GM12878 (cell line): ENCODE results near the gene CDC42BPB. TPM values are rescaled to one million over a fixed set of nuclear protein-coding genes. Genes with fewer than 3 reads are reported as not detected.

Source experiments
- ATAC-seq: fragments of 200-7000 bp; cut with Tn5 transposase; 3 replicates; pipeline ENCODE4 v1.9.1; 2020; ENCODE audit warnings: mild to moderate bottlenecking, moderate library complexity
- BruUV-seq: library from RNA; stranded (reverse); fragments of 400-500 nt; replicated peaks from 2 replicates; lab custom pipeline; 2021; lab: Mats Ljungman, UMichigan
- CTCF ChIA-PET: fragments of 300-600 bp; sonication (Branson Sonifier 250); formaldehyde crosslinking; extraction: SDS; loops from one replicate; lab custom pipeline; 2021; ENCODE audit warnings: inconsistent platforms; lab: Yijun Ruan, JAX
- POLR2A ChIA-PET: fragments of 350-600 bp; formaldehyde crosslinking; extraction: SDS; loops from one replicate; lab custom pipeline; 2021; ENCODE audit warnings: inconsistent platforms; lab: Charles Lee
- RAD21 ChIA-PET: fragments of 300-600 bp; sonication (Branson Sonifier 250); formaldehyde crosslinking; loops from one replicate; lab custom pipeline; 2023; ENCODE audit warnings: antibody characterized with exemption; ENCODE audit not compliant: unreplicated experiment; lab: Charles Lee
- SMC1A ChIA-PET: fragments of 300-600 bp; sonication (Branson Sonifier 250); formaldehyde crosslinking; loops from one replicate; lab custom pipeline; 2023; ENCODE audit not compliant: unreplicated experiment, uncharacterized antibody; lab: Charles Lee
- DNase-seq: peaks from one replicate; pipeline ENCODE4 v3.0.0-alpha.2; 2011; ENCODE audit warnings: low read depth, low spot score
- FAIRE-seq: peaks from 3 replicates; lab custom pipeline; 2011; peaks lifted over from hg19 to GRCh38; lab: Jason Lieb, UNC
- H2AFZ ChIP-seq: 2 replicates; pipeline ENCODE4 v1.6.0; 2011; ENCODE audit warnings: low read depth, low read length, control low read depth; ENCODE audit not compliant: control insufficient read depth
- H3K27ac ChIP-seq: 2 replicates; pipeline ENCODE4 v1.5.1; 2011; ENCODE audit warnings: control low read depth; ENCODE audit not compliant: control insufficient read depth, insufficient read depth
- H3K27me3 ChIP-seq, 2 experiments: replicated peaks in 1 of 2; 2 replicates each; pipeline versions ENCODE4 v1.6.0 to v1.6.1; 2011; ENCODE audit warnings: low read length in 1 of 2; ENCODE audit not compliant: control insufficient read depth in 2 of 2, insufficient read depth in 2 of 2
- H3K36me3 ChIP-seq, 2 experiments: 2 replicates each; pipeline ENCODE4 v1.5.1; 2011; ENCODE audit warnings: low read length in 1 of 2; ENCODE audit not compliant: control insufficient read depth in 2 of 2, insufficient read depth in 2 of 2
- H3K4me1 ChIP-seq: 2 replicates; pipeline ENCODE4 v1.6.1; 2011; ENCODE audit warnings: mild to moderate bottlenecking, low read length, moderate library complexity, mixed read lengths; ENCODE audit not compliant: control insufficient read depth, insufficient read depth
- H3K4me2 ChIP-seq: 2 replicates; pipeline ENCODE4 v1.6.0; 2011; ENCODE audit warnings: control low read depth; ENCODE audit not compliant: control insufficient read depth, insufficient read depth
- H3K4me3 ChIP-seq: fragments of 200-600 bp; sonication (generic); 2 replicates; pipeline ENCODE4 v1.5.1; 2016
- H3K79me2 ChIP-seq: 2 replicates; pipeline ENCODE4 v1.6.0; 2011; ENCODE audit warnings: low read length; ENCODE audit not compliant: control insufficient read depth, insufficient read depth
- H3K9ac ChIP-seq: 2 replicates; pipeline ENCODE4 v1.8.0; 2011; ENCODE audit warnings: low read length, control low read depth, mixed read lengths; ENCODE audit not compliant: control insufficient read depth, insufficient read depth
- H3K9me3 ChIP-seq: replicated peaks from 3 replicates; pipeline ENCODE4 v1.5.1; 2011; ENCODE audit warnings: mild to moderate bottlenecking, low read length; ENCODE audit not compliant: control insufficient read depth, insufficient read depth
- H4K20me1 ChIP-seq: 2 replicates; pipeline ENCODE4 v1.6.0; 2011; ENCODE audit not compliant: control insufficient read depth, insufficient read depth
- ASH2L ChIP-seq: fragments of 300-600, 200-600 bp; sonication (generic); IDR thresholded peaks from 2 replicates; pipeline ENCODE4 v1.6.1; 2017; ENCODE audit warnings: low read depth, mild to moderate bottlenecking, borderline replicate concordance
- BHLHE40 ChIP-seq, 2 experiments: fragments of 450-650 bp in 1 of 2; IDR thresholded peaks; 2 replicates each; pipeline ENCODE4 v1.6.1; 2011 to 2017; ENCODE audit warnings: low read depth in 2 of 2, borderline replicate concordance in 1 of 2, improper control_type of control experiment in 1 of 2, low read length in 1 of 2, mild to moderate bottlenecking in 1 of 2
- DPF2 ChIP-seq: fragments of 450-650 bp; IDR thresholded peaks from 2 replicates; pipeline ENCODE4 v1.6.1; 2017; ENCODE audit warnings: mild to moderate bottlenecking
- EGR1 ChIP-seq, 2 experiments: IDR thresholded peaks; 1 replicate in 1 of 2; 2 replicates in 1 of 2; pipeline ENCODE4 v1.6.1; 2011 to 2012; ENCODE audit warnings: low read depth in 2 of 2, low read length in 2 of 2, borderline replicate concordance in 1 of 2, mild to moderate bottlenecking in 1 of 2, moderate library complexity in 1 of 2
- IKZF1 ChIP-seq: fragments of 450-650 bp; conservative IDR thresholded peaks from 2 replicates; pipeline ENCODE4 v1.6.1; 2017; ENCODE audit warnings: antibody characterized with exemption, mild to moderate bottlenecking
- RELA ChIP-seq: fragments of 450-650 bp; IDR thresholded peaks from 2 replicates; pipeline ENCODE4 v1.8.0; 2014; ENCODE audit warnings: borderline replicate concordance; ENCODE audit not compliant: partially characterized antibody
- RUNX3 ChIP-seq: IDR thresholded peaks from 2 replicates; pipeline ENCODE4 v1.6.1; 2012; ENCODE audit warnings: low read length, inconsistent platforms
- SPI1 ChIP-seq: IDR thresholded peaks from 2 replicates; pipeline ENCODE4 v1.6.1; 2011; ENCODE audit warnings: low read depth, mild to moderate bottlenecking, low read length, moderate library complexity, borderline replicate concordance; ENCODE audit not compliant: insufficient read depth
- TCF12 ChIP-seq: IDR thresholded peaks from 2 replicates; pipeline ENCODE4 v1.6.1; 2011; ENCODE audit warnings: low read depth, mild to moderate bottlenecking, low read length
- WGBS: methylation state at CpG from one replicate; pipeline ENCODE4 v1.1.6; 2016; ENCODE audit warnings: low lambda C conversion rate; ENCODE audit not compliant: insufficient replicate concordance, insufficient coverage; ENCODE audit errors: missing lambda C conversion rate; 5-methylcytosine and 5-hydroxymethylcytosine counted together
- in situ Hi-C: fragments of 300-500 bp; cut with MboI; formaldehyde crosslinking; loops from 9 replicates; pipeline ENCODE4 v1.14.3; 2018; ENCODE audit warnings: mixed read lengths
- intact Hi-C: fragments of 100-400 bp; cut with micrococcal nuclease; formaldehyde crosslinking; loops from one replicate; pipeline ENCODE4 v1.14.2; 2022; ENCODE audit not compliant: unreplicated experiment
- polyA plus RNA-seq, 11 experiments: library from polyadenylated mRNA; depleted of rRNA in 4 of 11; unstranded in 6 of 11; stranded (reverse) in 5 of 11; fragments of >200 nt; fragmentation: Nextera tagmentation in 4 of 11; fragmentation: Illumina TruSeq in 1 of 11; extraction: Ambion mirVana in 4 of 11; extraction: Trizol in 1 of 11; gene quantifications; 1 replicate in 1 of 11; 2 replicates in 10 of 11; pipeline versions ENCODE4 v1.2.1 to v1.2.3, GENCODE V29; 2011 to 2016; ENCODE audit warnings: inconsistent platforms in 2 of 11, missing spikeins in 2 of 11, low read depth in 1 of 11
- total RNA-seq, 4 experiments: library from RNA; depleted of rRNA in 3 of 4; stranded (reverse); fragments of >200 nt in 3 of 4; fragmentation: Illumina TruSeq in 1 of 4; extraction: Trizol in 1 of 4; gene quantifications; 2 replicates each; pipeline versions ENCODE4 v1.2.1 to v1.2.3, GENCODE V29; 2013 to 2021
- TF ChIP-seq, protein P1 (sequence below): fragments of 450-650 bp; IDR thresholded peaks from 2 replicates; pipeline ENCODE4 v1.6.1; 2014; ENCODE audit warnings: mild to moderate bottlenecking

CDC42BPB gene
- total and polyA plus RNA-seq, 10 of the 15 experiments (the other 5 are each of a cell fraction or from before 2014, with no cell fraction given) = 0.42 to 22.1 (median 13.3) TPM

DNA sequence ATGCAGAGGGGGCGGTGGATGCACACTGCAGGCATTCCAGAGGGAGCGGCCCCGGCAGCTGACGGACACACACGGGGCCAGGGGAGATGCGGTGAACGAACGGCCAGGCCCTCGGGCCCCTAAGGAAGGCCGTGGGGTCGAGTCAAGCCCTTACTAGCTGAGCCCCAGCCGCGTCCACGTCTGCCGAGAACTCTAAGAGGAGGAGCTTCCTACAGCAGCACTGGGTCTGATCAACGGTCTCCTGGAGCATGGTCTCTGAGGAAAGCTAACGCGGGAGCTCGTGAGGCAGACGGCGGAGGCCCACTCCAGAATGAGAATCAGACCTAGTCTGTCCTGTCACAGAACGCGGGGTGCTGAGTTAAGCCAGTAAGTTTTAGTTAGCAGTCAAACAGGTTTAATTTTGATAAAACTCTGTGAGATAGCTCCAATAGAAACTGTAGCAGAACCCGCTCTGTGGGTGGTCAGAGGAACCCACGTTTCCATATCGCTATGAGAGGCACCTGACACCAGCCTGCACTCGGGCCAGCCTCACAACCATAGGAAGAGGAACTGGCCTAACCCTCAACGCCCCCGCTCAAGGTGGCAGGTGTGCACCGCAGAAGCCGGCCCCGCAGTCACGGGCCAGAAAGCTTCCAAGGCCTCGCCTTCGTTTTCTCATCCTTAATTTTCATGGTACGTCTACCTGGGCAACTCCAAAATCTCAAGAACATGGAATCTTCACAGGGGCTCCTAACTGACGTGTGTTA lies 55.5 kb downstream of the CDC42BPB start:
- no peaks in the 10 kb centered on the region for H3K27me3 ChIP-seq
- POLR2A ChIA-PET = no interaction called here
- no peaks in the 10 kb centered on the region for H3K9me3 ChIP-seq
- DNase-seq = peak; percentile 8
- RAD21 ChIA-PET = interaction anchor here (0.9 kb wide), 1 partner anchor 12 kb away, joined by 3 read pairs; no protein-coding TSS in a partner anchor
- no peak overlapping the region for H3K4me3 ChIP-seq
- no peak overlapping the region for H2AFZ ChIP-seq
- H3K27ac ChIP-seq = no peak overlapping the region
- CTCF ChIA-PET = interaction anchor here (2.5 kb wide), 1 partner anchor 307 kb away, joined by 13 read pairs; no protein-coding TSS in a partner anchor
- 74% methylated on average over 37 of the region's 37 CpGs for WGBS
- H4K20me1 ChIP-seq = no peaks in the 10 kb centered on the region
- peak; percentile 71 for ATAC-seq
- no peak for FAIRE-seq
- no peaks in the 10 kb centered on the region for H3K79me2 ChIP-seq
- TF ChIP-seq, protein P1, sequence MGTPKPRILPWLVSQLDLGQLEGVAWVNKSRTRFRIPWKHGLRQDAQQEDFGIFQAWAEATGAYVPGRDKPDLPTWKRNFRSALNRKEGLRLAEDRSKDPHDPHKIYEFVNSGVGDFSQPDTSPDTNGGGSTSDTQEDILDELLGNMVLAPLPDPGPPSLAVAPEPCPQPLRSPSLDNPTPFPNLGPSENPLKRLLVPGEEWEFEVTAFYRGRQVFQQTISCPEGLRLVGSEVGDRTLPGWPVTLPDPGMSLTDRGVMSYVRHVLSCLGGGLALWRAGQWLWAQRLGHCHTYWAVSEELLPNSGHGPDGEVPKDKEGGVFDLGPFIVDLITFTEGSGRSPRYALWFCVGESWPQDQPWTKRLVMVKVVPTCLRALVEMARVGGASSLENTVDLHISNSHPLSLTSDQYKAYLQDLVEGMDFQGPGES = no peak
- TF ChIP-seq RUNX3 = peak; percentile 28; the same call in 1 of the 2 replicates
- TF ChIP-seq ASH2L = no peak
- peak; percentile 29; the same call in 1 of the 2 replicates for TF ChIP-seq IKZF1
- TF ChIP-seq DPF2 = 0 out of 2 replicates have a peak, but pooled peaks have one; percentile 45
- TF ChIP-seq TCF12 = peak; percentile 66; the same call in 1 of the 2 replicates
- TF ChIP-seq SPI1 = peak; percentile 83; the same call in 1 of the 2 replicates
- peak; percentile 59 to 79; a peak in 2 of 4 replicates for TF ChIP-seq BHLHE40 (IDR thresholded peaks at IDR 0.05; ENCODE audit: borderline replicate concordance in 1 of 2, low read depth in 2 of 2, low read length in 1 of 2)
- no peak for TF ChIP-seq RELA
- TF ChIP-seq EGR1 (IDR thresholded peaks at IDR 0.05; ENCODE audit: borderline replicate concordance in 1 of 2, low read depth in 2 of 2, low read length in 2 of 2) = peak in 1 of 2 experiments; percentile 44; a peak in 1 of 3 replicates
- no peak overlapping the region for H3K9ac ChIP-seq
- no TSS peak for BruUV-seq
- intact Hi-C loops = no loop called here
- peaks cover 10% of the 10 kb centered on the region for H3K4me1 ChIP-seq
- no peak overlapping the region for H3K4me2 ChIP-seq
- SMC1A ChIA-PET = interaction anchor here (1.3 kb wide), 1 partner anchor 34 kb away, joined by 3 read pairs; no protein-coding TSS in a partner anchor
- in situ Hi-C loops = no loop called here
- H3K36me3 ChIP-seq = peaks cover 6 to 15% of the 10 kb centered on the region in 2 experiments; a peak in 3 of 4 replicates
